HEK293T (cell line): ENCODE results near the gene RUFY2.

Experiments used
- ARNT ChIP-seq: fragments of 450-650 bp; IDR thresholded peaks from 2 replicates; pipeline ENCODE4 v1.6.1; 2017; ENCODE audit warnings: mild to moderate bottlenecking
- BHLHE40 ChIP-seq: fragments of 450-650 bp; IDR thresholded peaks from 2 replicates; pipeline ENCODE4 v1.6.1; 2016; ENCODE audit warnings: mild to moderate bottlenecking, moderate library complexity, borderline replicate concordance
- ELF4 ChIP-seq: fragments of 450-650 bp; IDR thresholded peaks from 2 replicates; pipeline ENCODE4 v1.6.1; 2017; ENCODE audit warnings: antibody characterized with exemption
- FOXA1 ChIP-seq: fragments of 450-650 bp; IDR thresholded peaks from 2 replicates; pipeline ENCODE4 v1.6.1; 2016; ENCODE audit warnings: mild to moderate bottlenecking
- FOXM1 ChIP-seq: fragments of 450-650 bp; IDR thresholded peaks from 2 replicates; pipeline ENCODE4 v1.6.1; 2017; ENCODE audit warnings: mild to moderate bottlenecking, borderline replicate concordance
- HDGF ChIP-seq: fragments of 450-650 bp; IDR thresholded peaks from 2 replicates; pipeline ENCODE4 v1.6.1; 2017; ENCODE audit warnings: antibody characterized with exemption, borderline replicate concordance
- PKNOX1 ChIP-seq: fragments of 450-650 bp; IDR thresholded peaks from 2 replicates; pipeline ENCODE4 v1.6.1; 2016
- SP1 ChIP-seq: fragments of 450-650 bp; IDR thresholded peaks from 2 replicates; pipeline ENCODE4 v1.6.1; 2017
- SUZ12 ChIP-seq: fragments of 450-650 bp; IDR thresholded peaks from 2 replicates; pipeline ENCODE4 v1.6.1; 2016; ENCODE audit warnings: mild to moderate bottlenecking
- TARDBP ChIP-seq: fragments of 450-650 bp; IDR thresholded peaks from 2 replicates; pipeline ENCODE4 v1.6.1; 2016

DNA sequence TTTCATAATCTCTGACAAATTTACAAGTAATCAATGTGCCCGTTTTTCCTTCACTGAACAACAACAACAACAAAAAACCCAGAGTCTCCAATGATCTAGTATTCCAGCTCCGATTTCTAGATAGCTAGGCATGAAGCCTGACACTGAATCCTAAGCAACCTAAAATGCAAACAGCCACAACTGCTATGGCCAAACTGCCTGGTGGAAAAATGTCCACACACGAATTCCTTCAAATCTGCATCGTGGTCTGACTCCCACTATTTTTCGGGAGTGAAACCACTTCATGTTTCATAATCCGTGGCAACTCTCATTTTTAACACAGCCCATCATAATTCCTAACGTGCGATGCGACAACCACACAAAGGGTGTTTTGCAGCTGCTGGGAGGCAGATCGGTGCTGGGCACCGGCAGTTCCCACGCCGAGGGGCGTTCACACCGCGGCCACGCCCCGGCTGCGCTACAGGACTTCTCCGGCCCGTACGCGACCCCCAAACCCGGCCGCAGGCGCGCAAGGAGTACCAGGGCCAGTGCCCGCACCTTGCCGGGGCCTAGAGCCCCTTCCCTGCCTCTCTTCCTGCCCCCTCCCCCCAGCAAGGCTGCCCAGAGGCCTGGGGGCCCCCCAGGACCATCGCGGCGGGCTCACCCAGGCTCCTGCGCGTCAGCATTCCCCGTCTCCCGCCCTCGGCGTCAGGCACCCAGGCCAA is 814 bp downstream of the RUFY2 start:
- TF ChIP-seq SP1 (no peak), SUZ12 (no peak), BHLHE40 (no peak), HDGF (no peak), FOXM1 (no peak), FOXA1 (no peak), ARNT (no peak), ELF4 (no peak), TARDBP (no peak), PKNOX1 (no peak)
